ENCODE results near the gene PDLIM7.

DNA sequence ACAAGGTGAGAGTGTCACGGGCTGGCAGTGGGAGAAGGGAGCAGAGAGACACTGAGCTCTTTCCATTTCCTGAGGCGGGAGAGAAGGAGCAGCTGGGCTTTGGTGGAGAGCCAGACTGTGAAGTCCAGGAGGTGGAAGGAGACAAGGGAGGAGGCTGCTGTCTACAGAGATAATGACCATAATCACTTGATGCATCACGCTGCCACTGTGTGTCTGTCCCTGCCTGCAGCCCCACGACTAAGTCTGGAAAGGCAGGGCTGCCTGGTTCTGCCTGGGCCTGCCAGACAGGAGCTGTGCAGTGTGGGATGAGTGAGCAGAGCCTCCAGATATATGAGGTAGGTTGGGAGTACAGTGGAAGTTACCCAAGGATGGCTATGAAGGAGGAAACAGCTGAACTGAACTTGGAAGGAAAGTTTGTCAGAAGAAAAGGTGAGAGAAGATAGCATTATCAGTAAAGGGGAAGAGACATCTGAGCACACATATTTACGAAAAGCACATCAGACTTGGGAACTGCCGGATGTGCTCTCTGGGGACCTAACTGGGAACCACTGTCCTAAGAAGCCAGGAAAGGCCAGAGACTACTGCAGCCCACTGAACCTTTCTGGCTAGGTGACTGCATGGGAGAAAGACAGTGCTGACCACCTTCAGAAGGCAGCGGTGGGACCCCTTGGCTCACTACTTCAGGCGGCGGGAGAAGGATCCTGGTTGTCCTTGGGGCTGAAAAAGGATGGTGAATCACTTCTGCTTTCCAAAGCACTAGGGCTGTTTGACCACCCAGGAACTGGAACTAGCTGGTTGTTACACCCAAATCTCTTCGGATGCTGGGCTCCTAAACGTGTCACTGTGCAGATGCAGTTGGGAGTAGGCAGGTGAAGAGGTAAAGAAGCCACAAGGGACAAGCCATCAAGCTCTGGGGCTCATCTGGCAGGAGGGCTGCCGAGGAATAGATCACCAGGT lies 32.1 kb upstream of the PDLIM7 start:
- TF ChIP-seq CTCF (IDR thresholded peaks at IDR 0.05; ENCODE audit: insufficient read depth, low read length): no peak
- TF ChIP-seq GABPA (IDR thresholded peaks at IDR 0.05; ENCODE audit: low read depth): no peak
- TF ChIP-seq POLR2AphosphoS5 (IDR thresholded peaks at IDR 0.05; ENCODE audit: low read depth): no peak

Data from HL-60 (cell line).